SH-SY5Y (cell line): Measurements from ENCODE around the gene SPSB1.

Source experiments
- GATA2 ChIP-seq: IDR thresholded peaks from 2 replicates; pipeline ENCODE4 v1.6.1; 2011; ENCODE audit warnings: mild to moderate bottlenecking, low read depth, low read length
- GATA3 ChIP-seq: IDR thresholded peaks from 2 replicates; pipeline ENCODE4 v1.6.1; 2011; ENCODE audit warnings: low read depth, mild to moderate bottlenecking, low read length, moderate library complexity

DNA sequence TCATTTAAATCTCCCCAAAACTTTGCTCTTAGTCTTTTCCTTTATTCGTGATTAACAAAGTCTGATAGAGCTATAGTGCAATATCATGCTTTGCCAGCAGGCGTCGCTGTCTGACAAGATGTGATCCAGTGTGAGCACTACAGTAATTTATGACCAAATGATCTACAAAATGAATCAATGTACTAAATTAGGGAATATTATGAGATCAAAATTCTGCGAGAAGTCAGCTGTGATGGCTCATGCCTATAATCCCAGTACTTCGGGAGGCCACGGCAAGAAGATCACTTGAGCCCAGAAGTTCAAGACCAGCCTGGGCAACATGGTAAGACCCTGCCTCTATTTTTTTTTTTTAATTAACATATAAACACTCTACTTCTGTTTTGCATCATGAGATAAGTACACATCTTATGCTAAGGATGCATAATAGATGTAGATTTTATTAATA is 3.6 kb upstream of the SPSB1 start:
- TF ChIP-seq GATA3 (no peak), GATA2 (no peak)
